ENCODE measurements around the gene UBE3D.
"Not testable (repeated sequence)": the region's sequence is repeated elsewhere in the genome, so short reads cannot be mapped to it uniquely, and the experiment has no call there.

UBE3D gene

DNA sequence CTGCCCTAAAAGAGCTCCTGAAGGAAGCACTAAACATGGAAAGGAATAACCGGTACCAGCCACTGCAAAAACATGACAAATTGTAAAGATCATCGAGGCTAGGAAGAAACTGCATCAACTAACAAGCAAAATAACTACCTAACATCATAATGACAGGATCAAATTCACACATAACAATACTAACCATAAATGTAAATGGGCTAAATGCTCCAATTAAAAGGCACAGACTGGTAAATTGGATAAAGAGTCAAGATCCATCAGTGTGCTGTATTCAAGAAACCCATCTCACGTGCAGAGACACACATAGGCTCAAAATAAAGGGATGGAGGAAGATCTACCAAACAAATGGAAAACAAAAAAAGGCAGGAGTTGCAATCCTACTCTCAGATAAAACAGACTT, 212.7 kb downstream of the UBE3D start:
- DNase-seq; intact Hi-C loops (cut with DNase I): not testable (repeated sequence)

DNA sequence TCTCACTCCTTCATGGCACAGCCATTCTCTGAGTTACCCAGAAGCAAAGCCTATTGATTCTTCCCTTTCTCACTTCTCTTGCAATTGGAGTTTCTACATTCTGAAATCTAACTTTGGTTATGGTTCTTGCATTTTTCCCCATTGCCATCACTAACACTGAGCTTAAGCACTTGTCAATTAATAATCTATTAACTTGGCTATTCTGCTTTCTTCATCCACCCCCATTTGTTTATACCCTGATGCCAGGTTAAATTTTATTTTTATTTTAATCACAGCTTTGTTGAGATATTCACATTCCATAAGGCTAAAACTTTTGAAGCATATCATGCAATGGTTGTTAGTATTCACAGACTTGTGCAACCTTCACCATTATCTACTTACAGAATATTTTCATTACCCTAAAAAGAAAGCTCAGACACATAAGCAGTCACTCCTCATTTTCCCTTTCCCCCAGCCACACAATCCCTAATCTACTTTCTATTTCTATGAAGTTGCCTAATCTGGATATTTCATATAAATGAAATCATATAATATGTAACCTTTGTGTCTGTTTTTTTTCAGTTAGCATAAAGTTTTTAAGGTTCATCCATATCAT, 222.3 kb downstream of the UBE3D start:
- intact Hi-C loops (cut with DNase I), result no loop called here
- no peak for DNase-seq

DNA sequence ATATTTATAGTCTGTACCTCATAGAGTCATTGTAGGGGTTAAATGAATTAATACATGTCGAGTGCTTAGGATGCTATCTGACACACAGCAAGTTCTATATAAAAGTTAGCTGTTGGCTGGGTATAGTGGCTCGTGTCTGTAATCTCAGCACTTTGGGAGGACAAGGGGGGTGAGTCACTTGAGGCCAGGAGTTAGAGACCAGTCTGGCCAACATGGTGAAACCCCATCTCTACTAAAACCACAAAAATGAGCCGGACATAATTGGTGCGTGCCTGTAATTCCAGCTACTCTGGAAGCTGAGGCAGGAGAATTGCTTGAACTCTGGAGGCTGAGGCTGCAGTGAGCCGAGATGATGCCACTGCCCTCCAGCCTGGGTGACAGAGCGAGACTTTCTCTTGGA, 222.9 kb downstream of the UBE3D start:
- intact Hi-C loops (cut with DNase I), result no loop called here
- DNase-seq, result no peak
